ENCODE results near the gene MTNR1A. TPM values are rescaled to one million over a fixed set of nuclear protein-coding genes. Genes with fewer than 3 reads are reported as not detected.

MTNR1A gene
- polyA plus RNA-seq, 1 donor (not counting 4 experiments of a cell fraction or from before 2014, with no cell fraction given): 0.12 TPM

DNA sequence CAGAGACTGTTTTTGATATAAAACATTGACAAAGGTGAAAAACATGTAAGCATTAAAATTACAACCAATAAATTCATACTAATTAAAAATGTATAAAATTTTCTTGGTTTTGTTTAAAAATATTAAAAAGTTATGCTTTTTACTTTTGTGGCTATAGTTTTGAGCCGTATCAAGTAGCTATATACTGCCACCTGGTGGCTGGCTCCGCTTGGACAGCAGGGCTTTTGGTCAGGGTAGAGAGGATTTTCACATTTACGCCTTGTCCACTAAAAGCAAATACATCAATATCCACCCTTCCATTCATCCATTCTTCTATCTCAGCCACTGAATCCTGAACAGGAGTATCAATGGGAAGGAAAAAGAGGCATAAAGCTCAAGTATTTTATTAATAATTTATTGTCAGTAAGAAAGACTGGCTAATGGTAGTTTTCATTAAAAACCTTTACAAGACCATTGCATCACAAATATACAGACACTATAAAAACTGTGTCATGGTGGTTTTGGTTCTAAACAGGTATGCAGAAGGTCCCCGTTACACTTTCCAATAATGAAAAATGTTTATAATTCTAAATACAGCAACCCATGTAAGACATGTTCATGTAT lies 32.1 kb upstream of the MTNR1A start:
- Histone ChIP-seq H3K27me3 (ENCODE audit: control insufficient read depth, extremely low read depth, insufficient read depth, low read length) (no peaks in the 10 kb centered on the region), H3K79me2 (ENCODE audit: control insufficient read depth, insufficient read depth, low read length) (peaks cover 44% of the 10 kb centered on the region), H3K27ac (ENCODE audit: control insufficient read depth, insufficient read depth, low read length) (no peak overlapping the region), H3K9ac (ENCODE audit: control insufficient read depth, extremely low read depth, insufficient read depth, low read length) (no peak overlapping the region), H3K4me1 (ENCODE audit: control insufficient read depth, extremely low read depth, insufficient read depth, low read length) (no peaks in the 10 kb centered on the region), H3K36me3 (ENCODE audit: control insufficient read depth in 2 of 2, extremely low read depth in 1 of 2, insufficient read depth in 2 of 2, low read length in 2 of 2) (peaks cover 31 to 45% of the 10 kb centered on the region in 2 experiments), H3K9me3 (ENCODE audit: control insufficient read depth, low read depth, low read length) (no peaks in the 10 kb centered on the region), H3K4me2 (ENCODE audit: control insufficient read depth, extremely low read depth, insufficient read depth, low read depth, low read length) (no peak overlapping the region), H4K20me1 (ENCODE audit: control insufficient read depth, extremely low read depth, insufficient read depth, low read length) (peaks cover 15% of the 10 kb centered on the region), H2AFZ (ENCODE audit: control insufficient read depth, low read length) (no peak overlapping the region), H3K4me3 (ENCODE audit: control insufficient read depth in 2 of 3, extremely low read depth in 1 of 3, insufficient read depth in 2 of 3, low read depth in 1 of 3, low read length in 3 of 3) (no peak overlapping the region), H3K9me1 (ENCODE audit: control insufficient read depth, extremely low read depth, insufficient read depth, low read length) (no peaks in the 10 kb centered on the region)
- dilution Hi-C loops (cut with MboI; ENCODE audit: extremely low pct_ligation_motif_present, low sequenced_read_pairs): no loop called here
- TF ChIP-seq, protein P1, sequence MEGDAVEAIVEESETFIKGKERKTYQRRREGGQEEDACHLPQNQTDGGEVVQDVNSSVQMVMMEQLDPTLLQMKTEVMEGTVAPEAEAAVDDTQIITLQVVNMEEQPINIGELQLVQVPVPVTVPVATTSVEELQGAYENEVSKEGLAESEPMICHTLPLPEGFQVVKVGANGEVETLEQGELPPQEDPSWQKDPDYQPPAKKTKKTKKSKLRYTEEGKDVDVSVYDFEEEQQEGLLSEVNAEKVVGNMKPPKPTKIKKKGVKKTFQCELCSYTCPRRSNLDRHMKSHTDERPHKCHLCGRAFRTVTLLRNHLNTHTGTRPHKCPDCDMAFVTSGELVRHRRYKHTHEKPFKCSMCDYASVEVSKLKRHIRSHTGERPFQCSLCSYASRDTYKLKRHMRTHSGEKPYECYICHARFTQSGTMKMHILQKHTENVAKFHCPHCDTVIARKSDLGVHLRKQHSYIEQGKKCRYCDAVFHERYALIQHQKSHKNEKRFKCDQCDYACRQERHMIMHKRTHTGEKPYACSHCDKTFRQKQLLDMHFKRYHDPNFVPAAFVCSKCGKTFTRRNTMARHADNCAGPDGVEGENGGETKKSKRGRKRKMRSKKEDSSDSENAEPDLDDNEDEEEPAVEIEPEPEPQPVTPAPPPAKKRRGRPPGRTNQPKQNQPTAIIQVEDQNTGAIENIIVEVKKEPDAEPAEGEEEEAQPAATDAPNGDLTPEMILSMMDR (optimal IDR thresholded peaks at IDR 0.05 in 1 of 3, IDR thresholded peaks at IDR 0.05 in 1 of 3, conservative IDR thresholded peaks at IDR 0.05 in 1 of 3; ENCODE audit: extremely low read depth in 1 of 3, insufficient read depth in 2 of 3, low read length in 3 of 3): peak; percentile 60 to 75 (median 72)
- no peak for TF ChIP-seq EZH2 (IDR thresholded peaks at IDR 0.05; ENCODE audit: low read length)
- DNase-seq (ENCODE audit: low read depth, low spot score) (no peak), FAIRE-seq (no peak)

DNA sequence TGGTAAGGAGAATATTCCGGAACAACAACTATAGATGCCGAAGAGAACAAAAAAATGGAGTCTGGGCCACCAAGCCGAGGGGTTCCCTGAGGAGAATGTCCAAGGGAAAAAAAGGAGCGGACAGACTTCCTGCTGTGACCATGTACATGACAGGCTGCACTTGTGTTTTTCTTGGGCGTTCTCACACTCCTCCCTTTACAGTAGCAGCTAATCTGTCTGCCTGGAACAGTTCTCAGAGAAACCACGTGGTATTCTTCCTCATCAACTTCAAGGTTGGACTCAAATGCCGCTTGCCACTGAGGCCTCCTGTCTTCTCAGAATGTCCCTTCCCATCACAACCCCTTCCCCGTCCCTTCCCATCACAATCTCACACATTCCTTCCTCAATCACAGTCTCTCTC lies 30.8 kb upstream of the MTNR1A start:
- DNase-seq (ENCODE audit: low read depth, low spot score) (no peak), FAIRE-seq (peak; percentile 69)
- H2AFZ ChIP-seq (ENCODE audit: control insufficient read depth, low read length): no peak overlapping the region
- H3K27ac ChIP-seq (ENCODE audit: control insufficient read depth, insufficient read depth, low read length): no peak overlapping the region
- peaks cover 38% of the 10 kb centered on the region for H3K79me2 ChIP-seq (ENCODE audit: control insufficient read depth, insufficient read depth, low read length)
- TF ChIP-seq, protein P1 (optimal IDR thresholded peaks at IDR 0.05 in 1 of 3, IDR thresholded peaks at IDR 0.05 in 1 of 3, conservative IDR thresholded peaks at IDR 0.05 in 1 of 3; ENCODE audit: extremely low read depth in 1 of 3, insufficient read depth in 2 of 3, low read length in 3 of 3): no peak
- no peak for TF ChIP-seq EZH2 (IDR thresholded peaks at IDR 0.05; ENCODE audit: low read length)
- H3K36me3 ChIP-seq (ENCODE audit: control insufficient read depth in 2 of 2, extremely low read depth in 1 of 2, insufficient read depth in 2 of 2, low read length in 2 of 2): peaks cover 30 to 38% of the 10 kb centered on the region in 2 experiments
- H4K20me1 ChIP-seq (ENCODE audit: control insufficient read depth, extremely low read depth, insufficient read depth, low read length): peaks cover 13% of the 10 kb centered on the region
- H3K4me1 ChIP-seq (ENCODE audit: control insufficient read depth, extremely low read depth, insufficient read depth, low read length): no peaks in the 10 kb centered on the region
- dilution Hi-C loops (cut with MboI; ENCODE audit: extremely low pct_ligation_motif_present, low sequenced_read_pairs): no loop called here
- no peaks in the 10 kb centered on the region for H3K9me3 ChIP-seq (ENCODE audit: control insufficient read depth, low read depth, low read length)
- H3K4me2 ChIP-seq (ENCODE audit: control insufficient read depth, extremely low read depth, insufficient read depth, low read depth, low read length): no peak overlapping the region
- no peaks in the 10 kb centered on the region for H3K9me1 ChIP-seq (ENCODE audit: control insufficient read depth, extremely low read depth, insufficient read depth, low read length)
- H3K9ac ChIP-seq (ENCODE audit: control insufficient read depth, extremely low read depth, insufficient read depth, low read length): no peak overlapping the region
- no peaks in the 10 kb centered on the region for H3K27me3 ChIP-seq (ENCODE audit: control insufficient read depth, extremely low read depth, insufficient read depth, low read length)
- no peak overlapping the region for H3K4me3 ChIP-seq (ENCODE audit: control insufficient read depth in 2 of 3, extremely low read depth in 1 of 3, insufficient read depth in 2 of 3, low read depth in 1 of 3, low read length in 3 of 3)

All from keratinocyte (primary cell).